Suprapubic skin (tissue), 4 donors: ENCODE data around the gene NUP43. TPM values are rescaled to one million over a fixed set of nuclear protein-coding genes. Genes with fewer than 3 reads are reported as not detected.

Experiments used
- DNase-seq, 2 donors: peaks; one replicate each; pipeline ENCODE4 v3.0.0-alpha.2; 2019; ENCODE audit warnings: low spot score in 2 of 2
- H3K27ac ChIP-seq: fragments of 200-600 bp; sonication (generic); one replicate; pipeline ENCODE4 v1.5.1; 2019
- H3K27me3 ChIP-seq: fragments of 200-600 bp; sonication (generic); one replicate; pipeline ENCODE4 v1.5.1; 2019
- H3K36me3 ChIP-seq: fragments of 200-600 bp; sonication (generic); one replicate; pipeline ENCODE4 v1.5.1; 2019
- H3K4me1 ChIP-seq: fragments of 200-600 bp; sonication (generic); one replicate; pipeline ENCODE4 v1.5.1; 2019
- H3K4me3 ChIP-seq: fragments of 200-600 bp; sonication (generic); one replicate; pipeline ENCODE4 v1.5.1; 2019; ENCODE audit warnings: mild to moderate bottlenecking
- H3K9me3 ChIP-seq: fragments of 200-600 bp; sonication (generic); one replicate; pipeline ENCODE4 v1.5.1; 2019
- CTCF ChIP-seq, 2 donors: fragments of 200-600 bp in 1 of 2; fragments of 450-650 bp in 1 of 2; sonication (generic) in 1 of 2; IDR thresholded peaks; one replicate each; pipeline ENCODE4 v1.5.1; 2016 to 2019; ENCODE audit warnings: antibody characterized with exemption in 2 of 2, mild to moderate bottlenecking in 1 of 2, moderate library complexity in 1 of 2
- EP300 ChIP-seq: sonication (generic); formaldehyde crosslinking; IDR thresholded peaks from one replicate; pipeline ENCODE4 v1.6.1; 2017; ENCODE audit warnings: antibody characterized with exemption
- POLR2A ChIP-seq, 2 donors: fragments of 450-650 bp; IDR thresholded peaks; one replicate each; pipeline ENCODE4 v1.6.1; 2017; ENCODE audit warnings: antibody characterized with exemption in 2 of 2, mild to moderate bottlenecking in 2 of 2, moderate library complexity in 2 of 2
- POLR2AphosphoS5 ChIP-seq, 3 donors: sonication (generic); formaldehyde crosslinking; IDR thresholded peaks; one replicate each; pipeline ENCODE4 v1.6.1; 2017; ENCODE audit warnings: antibody characterized with exemption in 3 of 3
- WGBS: methylation state at CpG from one replicate; pipeline ENCODE4 v1.1.5; 2018; 5-methylcytosine and 5-hydroxymethylcytosine counted together
- total RNA-seq, 4 donors: library from RNA; depleted of rRNA; stranded (reverse); fragments of >200 nt; gene quantifications; one replicate each; pipeline ENCODE4 v1.1.0, GENCODE V29; 2016

The NUP43 gene, protein sequence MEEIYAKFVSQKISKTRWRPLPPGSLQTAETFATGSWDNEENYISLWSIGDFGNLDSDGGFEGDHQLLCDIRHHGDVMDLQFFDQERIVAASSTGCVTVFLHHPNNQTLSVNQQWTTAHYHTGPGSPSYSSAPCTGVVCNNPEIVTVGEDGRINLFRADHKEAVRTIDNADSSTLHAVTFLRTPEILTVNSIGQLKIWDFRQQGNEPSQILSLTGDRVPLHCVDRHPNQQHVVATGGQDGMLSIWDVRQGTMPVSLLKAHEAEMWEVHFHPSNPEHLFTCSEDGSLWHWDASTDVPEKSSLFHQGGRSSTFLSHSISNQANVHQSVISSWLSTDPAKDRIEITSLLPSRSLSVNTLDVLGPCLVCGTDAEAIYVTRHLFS
- 10 to 100 TPM; 21.0 to 31.3 (median 22.3) TPM for total RNA-seq

GRCh38 chr6:149746147-149746946 is at the start of gene NUP43:
TSS of gene NUP43 (minus strand) at chr6:149746529. CDS start at chr6:149746495, 34 bp downstream.
- WGBS, result 4% methylated on average over 41 of the region's 41 CpGs
- Histone ChIP-seq H3K4me1 (peaks cover 32% of the 10 kb centered on the region), H3K27ac (peak within 1 kb of the TSS; percentile 81), H3K27me3 (no peaks in the 10 kb centered on the region), H3K9me3 (no peaks in the 10 kb centered on the region), H3K4me3 (peak within 1 kb of the TSS; percentile 78), H3K36me3 (peaks cover 21% of the 10 kb centered on the region)
- no peak for TF ChIP-seq EP300
- no peak for TF ChIP-seq POLR2A (IDR thresholded peaks at IDR 0.05)
- TF ChIP-seq CTCF (IDR thresholded peaks at IDR 0.05), result peak; percentile 61 to 63
- peak in 2 of 3 donors; percentile 91 for TF ChIP-seq POLR2AphosphoS5 (IDR thresholded peaks at IDR 0.05)
- peak; percentile 97 for DNase-seq

- H3K36me3 ChIP-seq, result peaks cover 24% of the 10 kb centered on the region
Measured at GRCh38 chr6:149783551-149783950, 37.2 kb upstream of the NUP43 start.

DNA sequence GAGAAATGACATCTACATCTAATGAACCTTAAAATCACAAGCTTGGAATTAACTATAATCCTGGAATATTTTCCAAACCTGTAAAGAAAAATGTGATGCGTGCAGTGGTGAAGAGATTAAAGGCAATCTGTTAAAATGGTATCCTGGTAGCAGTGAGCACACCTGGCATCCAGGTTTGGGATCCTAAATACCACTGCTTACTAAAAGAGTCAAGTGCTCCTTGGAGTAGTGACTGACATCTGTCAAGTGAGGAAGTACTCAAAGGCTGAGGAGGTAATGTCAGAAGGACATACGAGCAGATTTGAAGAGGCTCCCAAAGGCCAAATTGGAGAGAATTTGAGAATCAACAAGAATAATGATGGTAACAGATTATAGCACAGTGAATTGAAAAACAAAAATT is 36.0 kb upstream of the NUP43 start:
- no peak for TF ChIP-seq CTCF (IDR thresholded peaks at IDR 0.05)
- TF ChIP-seq POLR2A (IDR thresholded peaks at IDR 0.05), result no peak
- TF ChIP-seq POLR2AphosphoS5 (IDR thresholded peaks at IDR 0.05), result no peak
- TF ChIP-seq EP300, result no peak
- H3K27me3 ChIP-seq, result no peaks in the 10 kb centered on the region
- H3K36me3 ChIP-seq, result peaks cover 29% of the 10 kb centered on the region
- WGBS, result 93% methylated on average over 2 of the region's 2 CpGs
- no peak overlapping the region for H3K27ac ChIP-seq
- H3K4me1 ChIP-seq, result no peaks in the 10 kb centered on the region
- H3K9me3 ChIP-seq, result no peaks in the 10 kb centered on the region
- no peak for DNase-seq
- no peak overlapping the region for H3K4me3 ChIP-seq

More at GRCh38 chr6:149783551-149783950, 37.2 kb upstream of the NUP43 start:
- no peaks in the 10 kb centered on the region for H3K4me1 ChIP-seq
- H3K27me3 ChIP-seq, result no peaks in the 10 kb centered on the region
- H3K4me3 ChIP-seq, result no peak overlapping the region
- DNase-seq, result no peak
- WGBS, result 97% methylated on average over 3 of the region's 3 CpGs
- TF ChIP-seq EP300 (no peak), POLR2AphosphoS5 (IDR thresholded peaks at IDR 0.05) (no peak), POLR2A (IDR thresholded peaks at IDR 0.05) (no peak), CTCF (IDR thresholded peaks at IDR 0.05) (no peak)
- no peak overlapping the region for H3K27ac ChIP-seq
- H3K9me3 ChIP-seq, result no peaks in the 10 kb centered on the region

DNA sequence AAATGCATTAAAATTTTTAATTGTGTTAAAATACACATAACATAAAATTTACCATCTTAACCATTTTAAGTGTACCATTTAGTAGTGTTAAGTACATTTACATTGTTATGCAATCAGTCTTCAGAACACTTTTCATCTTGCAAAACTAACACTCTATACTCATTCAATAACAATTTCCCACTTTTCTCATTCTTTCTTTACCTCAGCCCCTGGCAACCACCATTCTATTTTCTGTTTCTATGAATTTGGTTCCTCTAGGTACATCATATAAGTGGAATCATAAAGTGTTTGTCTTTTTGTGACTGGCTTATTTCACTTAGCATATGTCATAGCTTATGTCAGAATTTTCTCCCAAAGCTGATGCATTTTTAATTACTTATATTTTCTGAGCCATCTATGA is 35.4 kb upstream of the NUP43 start:
- DNase-seq, result no peak
- Histone ChIP-seq H3K9me3 (no peaks in the 10 kb centered on the region), H3K4me3 (no peak overlapping the region), H3K4me1 (no peaks in the 10 kb centered on the region), H3K27ac (no peak overlapping the region), H3K27me3 (no peaks in the 10 kb centered on the region), H3K36me3 (peaks cover 29% of the 10 kb centered on the region)
- TF ChIP-seq POLR2A (IDR thresholded peaks at IDR 0.05), result no peak
- no peak for TF ChIP-seq CTCF (IDR thresholded peaks at IDR 0.05)
- no peak for TF ChIP-seq EP300
- no peak for TF ChIP-seq POLR2AphosphoS5 (IDR thresholded peaks at IDR 0.05)

DNA sequence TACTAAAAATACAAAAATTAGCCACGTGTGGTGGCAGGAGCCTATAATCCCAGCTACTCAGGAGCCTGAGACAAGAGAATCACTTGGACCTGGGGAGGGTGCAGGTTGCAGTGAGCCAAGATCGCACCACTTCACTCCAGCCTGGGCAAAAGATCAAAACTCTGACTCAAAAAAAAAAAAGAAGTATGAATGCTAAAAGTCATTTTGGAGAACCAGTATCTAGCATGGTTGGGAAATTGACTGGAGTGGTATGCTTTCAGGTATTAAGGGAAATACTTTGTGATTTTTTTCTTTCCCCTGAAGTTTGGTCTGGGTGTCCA is 33.3 kb upstream of the NUP43 start:
- H3K4me3 ChIP-seq, result no peak overlapping the region
- 39% methylated on average over 2 of the region's 2 CpGs for WGBS
- no peaks in the 10 kb centered on the region for H3K27me3 ChIP-seq
- peaks cover 37% of the 10 kb centered on the region for H3K36me3 ChIP-seq
- no peak overlapping the region for H3K27ac ChIP-seq
- H3K9me3 ChIP-seq, result no peaks in the 10 kb centered on the region
- H3K4me1 ChIP-seq, result no peaks in the 10 kb centered on the region
- DNase-seq, result no peak
- TF ChIP-seq EP300 (no peak), CTCF (IDR thresholded peaks at IDR 0.05) (no peak), POLR2AphosphoS5 (IDR thresholded peaks at IDR 0.05) (no peak), POLR2A (IDR thresholded peaks at IDR 0.05) (no peak)
